ENCODE measurements around the gene ZNF606.
"Not testable (repeated sequence)": the region's sequence is repeated elsewhere in the genome, so short reads cannot be mapped to it uniquely, and the experiment has no call there.

Gene ZNF606

GRCh38 chr19:58009666-58010301, 7.2 kb upstream of the ZNF606 start:
- DNase-seq = peak; percentile 91

- no peak for DNase-seq
Measured at GRCh38 chr19:58009301-58009665, 6.7 kb upstream of the ZNF606 start.

DNA sequence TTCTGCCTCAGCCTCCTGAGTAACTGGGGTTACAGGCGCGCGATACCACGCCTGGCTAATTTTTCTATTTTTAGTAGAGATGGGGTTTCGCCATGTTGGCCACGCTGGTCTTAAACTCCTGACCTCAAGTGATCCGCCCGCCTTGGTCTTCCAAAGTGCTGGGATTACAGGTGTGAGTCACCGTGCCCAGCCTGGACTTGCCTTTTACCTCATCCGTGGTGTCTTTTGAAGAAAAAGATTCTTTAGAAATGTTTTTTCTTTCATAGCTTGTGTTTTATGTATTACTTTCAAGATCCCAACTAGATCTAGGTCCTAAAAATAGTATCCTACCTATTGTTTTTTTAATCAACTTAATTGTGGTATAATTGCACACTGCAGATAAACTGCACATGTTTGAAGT, 6.3 kb upstream of the ZNF606 start:
- not testable (repeated sequence) for DNase-seq

- DNase-seq = peak; percentile 19
Measured at GRCh38 chr19:58007285-58007684, 4.7 kb upstream of the ZNF606 start.

- no peak for DNase-seq
Measured at GRCh38 chr19:58003174-58003828, 681 bp upstream of the ZNF606 start.

DNA sequence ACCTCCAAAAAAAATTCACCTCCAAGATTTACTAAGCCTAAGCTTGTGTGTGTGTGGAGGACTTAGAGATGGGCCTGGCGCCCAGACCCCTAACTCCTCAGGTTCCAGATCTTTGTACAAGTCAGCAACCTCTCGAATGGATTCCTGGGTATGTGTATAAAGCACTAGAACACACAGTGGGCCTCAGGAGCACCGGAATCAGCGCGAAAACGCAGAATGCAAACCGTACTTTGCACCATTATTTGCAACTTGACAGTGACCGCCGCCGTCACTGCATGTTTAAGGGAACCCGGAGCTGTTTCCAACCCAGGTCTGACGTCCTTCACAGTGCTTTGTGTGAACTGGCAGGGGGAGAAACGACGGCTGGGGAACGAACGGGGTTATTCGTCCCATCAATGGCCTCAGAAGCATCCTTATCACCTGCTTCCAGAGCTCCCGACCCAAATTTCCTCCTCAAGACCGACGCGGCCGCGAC, 688 bp downstream of the ZNF606 start:
- DNase-seq = peak; percentile 60

DNA sequence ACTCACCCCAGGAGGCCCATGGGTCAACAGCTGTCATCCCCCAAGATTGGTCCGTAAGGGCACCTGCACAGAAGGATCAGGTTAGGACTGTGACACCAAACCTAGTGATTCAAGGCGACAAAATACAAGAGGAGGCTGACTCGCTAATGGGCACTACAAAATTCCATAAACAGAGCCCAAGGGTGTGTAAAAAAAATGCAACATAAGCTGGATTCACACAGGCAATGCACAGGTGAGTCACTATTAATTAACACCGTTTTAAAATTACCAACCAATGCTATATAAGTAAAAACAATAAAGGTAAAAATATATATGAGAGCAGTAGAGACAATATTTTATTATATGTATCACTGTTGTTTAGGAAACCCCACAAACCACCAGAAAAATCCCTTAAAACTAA, 1.9 kb downstream of the ZNF606 start:
- no peak for DNase-seq

DNA sequence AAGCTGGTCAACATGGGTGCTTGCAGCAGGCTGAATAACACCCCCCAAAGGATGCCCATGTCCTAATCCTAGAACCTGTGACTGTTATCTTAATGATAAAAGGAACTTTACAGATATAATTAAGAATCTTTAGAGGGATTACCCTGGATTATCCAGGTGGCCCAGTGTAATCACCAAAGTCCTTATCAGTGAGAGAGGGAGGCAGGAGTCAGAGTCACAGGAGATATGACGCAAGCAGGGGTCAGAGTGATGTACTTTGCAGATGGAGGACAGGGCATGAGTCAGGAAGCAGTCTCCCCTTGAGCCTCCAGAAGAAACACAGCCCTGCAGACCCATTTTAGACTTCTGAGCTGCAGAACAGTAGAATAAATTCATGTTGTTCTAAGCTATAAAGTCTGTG, 9.8 kb downstream of the ZNF606 start:
- DNase-seq = no peak

GRCh38 chr19:57978586-57979289, 23.9 kb downstream of the ZNF606 start:
- peak; percentile 18 for DNase-seq

GRCh38 chr19:57974434-57974833, 28.2 kb downstream of the ZNF606 start, which contains the start of gene C19orf18:
Gene C19orf18, minus strand, starts transcription at chr19:57974534. Its CDS starts 102 bp downstream, at chr19:57974432.
- no peak for DNase-seq

DNA sequence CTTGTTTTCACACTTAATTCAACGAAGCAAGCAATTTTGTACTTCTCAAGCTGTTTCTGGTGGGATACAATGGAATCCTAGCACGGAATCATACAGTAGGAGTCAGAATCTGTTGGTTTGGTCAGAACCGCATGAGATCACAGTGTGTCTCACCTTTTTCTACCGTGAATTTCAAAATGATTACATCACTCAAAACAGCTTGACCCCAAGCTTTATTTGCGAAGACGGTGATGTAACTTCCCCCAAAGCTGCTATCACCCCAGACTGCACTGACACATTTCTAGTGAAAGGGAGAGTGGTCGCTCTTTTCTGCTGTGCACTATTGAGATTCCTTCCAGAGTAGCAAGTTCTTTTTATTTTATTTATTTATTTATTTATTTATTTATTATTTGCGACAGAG, 37.9 kb downstream of the ZNF606 start:
- DNase-seq = no peak

GRCh38 chr19:57961785-57962184, 40.8 kb downstream of the ZNF606 start:
- DNase-seq = no peak

DNA sequence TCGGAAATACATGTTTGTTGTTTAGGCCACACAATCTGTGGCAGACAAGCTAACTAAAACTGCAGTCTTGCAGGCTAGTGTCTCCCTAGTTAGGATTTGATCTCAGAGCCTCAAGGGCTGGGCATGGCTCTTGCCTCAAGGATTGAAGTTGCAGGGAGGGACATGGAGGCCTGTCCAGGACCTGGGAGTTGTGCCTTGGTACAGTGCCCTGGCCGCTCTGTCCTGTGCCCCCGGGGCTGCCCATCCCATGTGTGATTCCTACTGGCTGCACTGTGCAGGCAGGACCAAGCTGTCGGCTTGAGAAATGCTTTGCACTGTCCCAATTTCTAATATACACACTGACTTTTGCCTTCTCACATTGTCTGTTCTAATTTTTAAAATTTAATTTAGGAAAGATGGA, 47.6 kb downstream of the ZNF606 start:
- DNase-seq = no peak

GRCh38 chr19:57949702-57950101, 52.9 kb downstream of the ZNF606 start:
- DNase-seq = no peak

DNA sequence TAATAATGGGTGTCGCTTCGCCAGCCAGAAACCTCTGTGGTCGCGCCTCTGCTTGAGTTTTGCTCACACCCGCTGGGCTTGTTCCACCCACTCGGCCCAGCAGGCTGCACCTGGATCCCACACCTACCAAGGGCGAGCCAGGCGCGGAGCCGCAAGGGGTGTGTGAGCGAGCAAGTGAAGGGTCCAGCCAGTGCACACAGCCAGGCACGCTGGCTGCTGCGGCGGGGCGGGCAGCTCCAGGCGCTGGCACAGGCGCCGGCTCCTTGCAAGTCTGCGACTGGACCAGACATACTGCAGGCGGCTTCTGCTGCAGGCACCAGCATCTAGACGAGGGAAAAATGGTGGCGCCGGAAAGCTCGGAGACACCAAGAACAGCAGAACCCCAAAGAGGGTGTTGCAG, 53.3 kb downstream of the ZNF606 start:
- no peak for DNase-seq

DNA sequence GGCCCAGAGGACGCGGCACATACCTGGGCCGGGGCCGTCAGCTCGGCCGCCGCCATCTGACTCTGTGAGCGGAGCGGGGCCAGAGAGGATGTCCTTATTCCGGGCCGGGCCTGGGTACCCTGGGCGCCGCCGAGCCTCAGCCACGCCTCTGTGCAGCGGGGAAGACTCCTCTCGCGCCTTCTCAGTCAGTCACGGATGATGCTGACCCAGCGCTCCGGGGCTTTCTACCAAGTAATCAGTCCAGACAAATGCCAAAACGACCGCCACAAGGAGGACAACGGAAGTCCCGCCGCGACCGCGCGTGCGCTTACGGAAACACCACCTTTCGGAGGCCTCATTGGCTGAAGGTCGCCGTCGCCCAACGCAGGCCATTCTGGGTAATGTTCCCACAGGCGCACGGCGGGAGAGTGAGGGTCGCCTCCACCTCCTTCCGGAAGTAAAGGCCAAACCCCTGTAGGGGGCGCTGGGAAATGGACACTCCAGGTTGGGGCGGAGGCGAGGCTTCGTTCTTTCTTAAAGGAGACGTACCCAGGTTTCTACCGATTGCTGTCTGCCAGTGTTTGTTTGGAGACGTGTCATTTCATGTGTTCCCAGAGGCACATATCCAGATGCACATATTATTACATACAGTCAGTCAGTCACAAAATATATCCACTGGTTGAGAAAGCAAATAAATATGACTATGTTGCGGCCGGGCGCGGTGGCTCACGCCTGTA, 55.0 kb downstream of the ZNF606 start, which contains the start of gene ZNF256:
ZNF256 (minus strand) TSS at position 288 of the 716 bp plus-strand sequence; CDS start at position 56, 232 bp downstream.
- DNase-seq = peak; percentile 98

- DNase-seq = no peak
Measured at GRCh38 chr19:57947088-57947418, 55.6 kb downstream of the ZNF606 start.

DNA sequence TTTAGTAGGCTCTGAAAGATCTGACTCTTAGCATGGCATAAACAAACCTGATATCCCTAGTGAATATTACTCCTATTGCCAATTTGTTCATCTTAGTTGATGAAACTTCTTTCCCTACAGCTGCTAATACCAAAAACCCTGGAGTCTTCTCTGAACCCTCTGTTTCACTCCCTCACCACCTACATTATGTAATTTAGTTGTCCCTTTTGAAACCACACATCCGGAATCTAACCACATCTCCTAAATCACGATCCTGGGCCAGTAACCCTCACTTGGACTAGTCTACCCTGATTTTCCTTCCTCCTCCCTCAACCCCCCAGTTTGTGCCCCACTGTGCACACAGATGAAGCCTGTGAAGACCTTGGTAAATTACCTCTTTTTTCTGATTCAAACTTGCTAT, 56.3 kb downstream of the ZNF606 start:
- DNase-seq = no peak

- no peak for DNase-seq
Measured at GRCh38 chr19:57941593-57941992, 61.0 kb downstream of the ZNF606 start.

DNA sequence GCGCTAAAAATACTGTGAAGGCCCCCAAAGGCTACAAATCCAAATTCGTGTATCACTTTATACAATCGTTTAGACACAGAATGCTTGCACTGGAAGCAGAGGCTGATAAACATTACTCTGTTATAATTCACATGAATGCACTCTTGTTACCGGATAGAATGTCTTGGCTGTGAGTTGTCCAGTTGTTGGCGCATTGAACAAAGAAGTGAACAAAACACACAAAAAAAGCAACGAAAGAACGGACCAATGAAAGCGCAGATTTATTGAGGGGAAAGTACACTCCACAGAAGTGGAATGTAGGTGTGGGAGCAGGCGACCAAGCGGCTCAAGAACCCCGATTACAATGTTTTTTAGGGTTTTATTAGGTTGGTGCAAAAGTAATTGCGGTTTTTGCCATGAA, 66.9 kb downstream of the ZNF606 start:
- no peak for DNase-seq

- DNase-seq = peak; percentile 92
Measured at GRCh38 chr19:57934820-57935665, 67.6 kb downstream of the ZNF606 start, which contains the start of gene ZNF418. Gene ZNF418, minus strand, starts transcription at chr19:57935402. Its CDS starts 1,580 bp downstream, at chr19:57933822.

- no peak for DNase-seq
Measured at GRCh38 chr19:57927587-57927986, 75.0 kb downstream of the ZNF606 start.

Measured in hematopoietic multipotent progenitor cell treated with erythropoietin and hydrocortisone succinate and interleukin-3 and kit ligand, for 4 days (in vitro differentiated cells).